Body of pancreas (tissue), 4 donors: Measurements from ENCODE around the gene BLOC1S1. TPM values are rescaled to one million over a fixed set of nuclear protein-coding genes. Genes with fewer than 3 reads are reported as not detected.

ENCODE experiments used
- ATAC-seq: fragments of 150-250 bp; one replicate; pipeline ENCODE4 v1.9.1; 2016
- DNase-seq, 4 donors: peaks; one replicate each; pipeline ENCODE4 v3.0.0-alpha.2; 2019
- H3K27ac ChIP-seq, 4 donors: fragments of 200-600 bp; sonication (generic); 1 replicate in 3 of 4; 2 replicates in 1 of 4; pipeline versions ENCODE4 v1.5.1 to v1.6.1; 2016 to 2019; ENCODE audit warnings: mild to moderate bottlenecking in 1 of 4, mixed read lengths in 1 of 4, moderate library complexity in 1 of 4
- H3K27me3 ChIP-seq, 2 donors: fragments of 200-600 bp; sonication (generic); one replicate each; pipeline ENCODE4 v1.6.0; 2016; ENCODE audit warnings: mild to moderate bottlenecking in 1 of 2
- H3K36me3 ChIP-seq, 2 donors: fragments of 200-600 bp; sonication (generic); replicated peaks in 1 of 2; 2 replicates each; pipeline ENCODE4 v1.5.1; 2016; ENCODE audit warnings: low read depth in 2 of 2; ENCODE audit not compliant: insufficient read depth in 1 of 2
- H3K4me1 ChIP-seq: fragments of 200-600 bp; sonication (generic); one replicate; pipeline ENCODE4 v1.6.0; 2016
- H3K4me3 ChIP-seq, 2 donors: fragments of 200-600 bp; sonication (generic); 1 replicate in 1 of 2; 2 replicates in 1 of 2; pipeline ENCODE4 v1.5.1; 2016 to 2019
- H3K9me3 ChIP-seq, 3 donors: fragments of 200-600 bp; sonication (generic); 1 replicate in 2 of 3; 2 replicates in 1 of 3; pipeline ENCODE4 v1.5.1; 2016
- CTCF ChIP-seq, 7 experiments: fragments of 450-650 bp in 4 of 7; fragments of 200-600 bp in 3 of 7; sonication (generic) in 3 of 7; IDR thresholded peaks; one replicate each; pipeline ENCODE4 v1.5.1; 2016 to 2019; ENCODE audit warnings: antibody characterized with exemption in 7 of 7
- POLR2A ChIP-seq, 3 donors: fragments of 450-650 bp; IDR thresholded peaks; one replicate each; pipeline ENCODE4 v1.6.1; 2016; ENCODE audit warnings: antibody characterized with exemption in 3 of 3, mild to moderate bottlenecking in 2 of 3
- WGBS, 2 donors: methylation state at CpG; one replicate each; pipeline ENCODE4 v1.1.5; 2017; 5-methylcytosine and 5-hydroxymethylcytosine counted together
- intact Hi-C: fragments of 100-400 bp; cut with DNase I; formaldehyde crosslinking; loops from one replicate; pipeline ENCODE4 v1.15.1; 2023
- total RNA-seq, 2 donors: library from RNA; depleted of rRNA; stranded (reverse); fragments of >200 nt; gene quantifications; one replicate each; pipeline ENCODE4 v1.1.0, GENCODE V29; 2016

BLOC1S1 gene
- total RNA-seq, 2 donors from 2014 or later = 86.1 to 105 TPM

- Histone ChIP-seq H3K27me3 (no peaks in the 10 kb centered on the region), H3K9me3 (no peaks in the 10 kb centered on the region), H3K36me3 (no peaks in the 10 kb centered on the region), H3K27ac (peak overlapping the region in 1 of 4 donors; percentile 64), H3K4me3 (peak overlapping the region in 1 of 2 donors; percentile 3), H3K4me1 (peaks cover 14% of the 10 kb centered on the region)
- intact Hi-C loops = no loop called here
- ATAC-seq (no peak), DNase-seq (no peak)
- no peak for TF ChIP-seq CTCF (IDR thresholded peaks at IDR 0.05)
- WGBS, 2 donors = 65 to 74% methylated on average over 12 to 13 of the region's 13 CpGs
Observed at GRCh38 chr12:55682087-55682796, 33.6 kb upstream of the BLOC1S1 start.

- intact Hi-C loops = no loop called here
- H3K36me3 ChIP-seq = no peaks in the 10 kb centered on the region
- no peaks in the 10 kb centered on the region for H3K27me3 ChIP-seq
- TF ChIP-seq POLR2A (IDR thresholded peaks at IDR 0.05) (no peak), CTCF (IDR thresholded peaks at IDR 0.05) (no peak)
- no peak overlapping the region for H3K4me3 ChIP-seq
- peaks cover 14% of the 10 kb centered on the region for H3K4me1 ChIP-seq
- DNase-seq (no peak), ATAC-seq (no peak)
- H3K27ac ChIP-seq = no peak overlapping the region
- 91 to 93% methylated on average over 7 of the region's 7 CpGs for WGBS, 2 donors
- no peaks in the 10 kb centered on the region for H3K9me3 ChIP-seq
Observed at GRCh38 chr12:55683676-55684075, 32.2 kb upstream of the BLOC1S1 start.

GRCh38 chr12:55684761-55685370, 31.0 kb upstream of the BLOC1S1 start:
- Histone ChIP-seq H3K9me3 (no peaks in the 10 kb centered on the region), H3K36me3 (no peaks in the 10 kb centered on the region), H3K27me3 (no peaks in the 10 kb centered on the region), H3K4me3 (no peak overlapping the region), H3K27ac (no peak overlapping the region), H3K4me1 (peaks cover 14% of the 10 kb centered on the region)
- ATAC-seq (no peak), DNase-seq (no peak)
- 87 to 89% methylated on average over 13 to 20 of the region's 20 CpGs for WGBS, 2 donors
- TF ChIP-seq POLR2A (IDR thresholded peaks at IDR 0.05) (no peak), CTCF (IDR thresholded peaks at IDR 0.05) (no peak)
- intact Hi-C loops = no loop called here

GRCh38 chr12:55685671-55686070, 30.2 kb upstream of the BLOC1S1 start:
- DNase-seq = no peak
- Histone ChIP-seq H3K4me3 (no peak overlapping the region), H3K36me3 (no peaks in the 10 kb centered on the region), H3K4me1 (peaks cover 14% of the 10 kb centered on the region), H3K27me3 (no peaks in the 10 kb centered on the region), H3K9me3 (no peaks in the 10 kb centered on the region), H3K27ac (no peak overlapping the region)
- intact Hi-C loops = no loop called here
- 79 to 87% methylated on average over 5 of the region's 5 CpGs for WGBS, 2 donors
- TF ChIP-seq CTCF (IDR thresholded peaks at IDR 0.05) (no peak), POLR2A (IDR thresholded peaks at IDR 0.05) (no peak)
- no peak for ATAC-seq
